Tibial nerve (tissue), 3 donors: Measurements from ENCODE around the gene DENND1A.

Experiments
- EP300 ChIP-seq, 2 donors: sonication (generic); formaldehyde crosslinking; IDR thresholded peaks; one replicate each; pipeline ENCODE4 v1.6.1; 2017; ENCODE audit warnings: antibody characterized with exemption in 2 of 2, mild to moderate bottlenecking in 1 of 2
- POLR2A ChIP-seq, 2 donors: fragments of 450-650 bp; IDR thresholded peaks; one replicate each; pipeline ENCODE4 v1.6.1; 2017; ENCODE audit warnings: antibody characterized with exemption in 2 of 2, mild to moderate bottlenecking in 2 of 2, moderate library complexity in 2 of 2

DNA sequence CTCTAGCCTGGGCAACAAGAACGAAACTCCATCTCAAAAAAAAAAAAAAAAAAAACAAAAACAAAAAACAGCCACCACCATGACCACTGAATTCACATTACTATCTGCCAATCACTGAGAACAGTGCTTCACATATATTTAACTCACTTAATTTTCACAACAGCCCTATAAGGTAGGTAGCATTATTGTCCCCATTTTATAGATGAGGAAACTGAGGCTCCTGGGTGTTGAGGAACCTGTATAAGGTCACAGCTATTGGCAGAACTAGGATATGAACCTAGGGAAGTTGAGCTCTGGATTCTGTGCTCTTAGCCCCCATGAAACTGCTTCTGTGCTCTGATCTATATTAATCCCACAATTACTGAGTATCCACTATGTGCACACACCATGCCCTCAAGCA is 290.2 kb downstream of the DENND1A start:
- TF ChIP-seq EP300 (IDR thresholded peaks at IDR 0.05) (no peak), POLR2A (IDR thresholded peaks at IDR 0.05) (no peak)
